Erythroblast (primary cell): ENCODE results near the gene DIAPH3.
"Not testable (repeated sequence)": the region's sequence is repeated elsewhere in the genome, so short reads cannot be mapped to it uniquely, and the experiment has no call there.

Experiments used
- DNase-seq, 2 experiments: peaks; one replicate each; lab custom pipeline; 2025; lab: John Stamatoyannopoulos, UW
- GATA1 ChIP-seq: IDR thresholded peaks from 2 replicates; pipeline ENCODE4 v1.6.1; 2011; ENCODE audit warnings: low read depth, mild to moderate bottlenecking, control low read depth, low read length, moderate library complexity
- POLR2A ChIP-seq: IDR thresholded peaks from 2 replicates; pipeline ENCODE4 v1.6.1; 2011; ENCODE audit warnings: mild to moderate bottlenecking, low read length

DIAPH3 gene, protein sequence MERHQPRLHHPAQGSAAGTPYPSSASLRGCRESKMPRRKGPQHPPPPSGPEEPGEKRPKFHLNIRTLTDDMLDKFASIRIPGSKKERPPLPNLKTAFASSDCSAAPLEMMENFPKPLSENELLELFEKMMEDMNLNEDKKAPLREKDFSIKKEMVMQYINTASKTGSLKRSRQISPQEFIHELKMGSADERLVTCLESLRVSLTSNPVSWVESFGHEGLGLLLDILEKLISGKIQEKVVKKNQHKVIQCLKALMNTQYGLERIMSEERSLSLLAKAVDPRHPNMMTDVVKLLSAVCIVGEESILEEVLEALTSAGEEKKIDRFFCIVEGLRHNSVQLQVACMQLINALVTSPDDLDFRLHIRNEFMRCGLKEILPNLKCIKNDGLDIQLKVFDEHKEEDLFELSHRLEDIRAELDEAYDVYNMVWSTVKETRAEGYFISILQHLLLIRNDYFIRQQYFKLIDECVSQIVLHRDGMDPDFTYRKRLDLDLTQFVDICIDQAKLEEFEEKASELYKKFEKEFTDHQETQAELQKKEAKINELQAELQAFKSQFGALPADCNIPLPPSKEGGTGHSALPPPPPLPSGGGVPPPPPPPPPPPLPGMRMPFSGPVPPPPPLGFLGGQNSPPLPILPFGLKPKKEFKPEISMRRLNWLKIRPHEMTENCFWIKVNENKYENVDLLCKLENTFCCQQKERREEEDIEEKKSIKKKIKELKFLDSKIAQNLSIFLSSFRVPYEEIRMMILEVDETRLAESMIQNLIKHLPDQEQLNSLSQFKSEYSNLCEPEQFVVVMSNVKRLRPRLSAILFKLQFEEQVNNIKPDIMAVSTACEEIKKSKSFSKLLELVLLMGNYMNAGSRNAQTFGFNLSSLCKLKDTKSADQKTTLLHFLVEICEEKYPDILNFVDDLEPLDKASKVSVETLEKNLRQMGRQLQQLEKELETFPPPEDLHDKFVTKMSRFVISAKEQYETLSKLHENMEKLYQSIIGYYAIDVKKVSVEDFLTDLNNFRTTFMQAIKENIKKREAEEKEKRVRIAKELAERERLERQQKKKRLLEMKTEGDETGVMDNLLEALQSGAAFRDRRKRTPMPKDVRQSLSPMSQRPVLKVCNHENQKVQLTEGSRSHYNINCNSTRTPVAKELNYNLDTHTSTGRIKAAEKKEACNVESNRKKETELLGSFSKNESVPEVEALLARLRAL

DNA sequence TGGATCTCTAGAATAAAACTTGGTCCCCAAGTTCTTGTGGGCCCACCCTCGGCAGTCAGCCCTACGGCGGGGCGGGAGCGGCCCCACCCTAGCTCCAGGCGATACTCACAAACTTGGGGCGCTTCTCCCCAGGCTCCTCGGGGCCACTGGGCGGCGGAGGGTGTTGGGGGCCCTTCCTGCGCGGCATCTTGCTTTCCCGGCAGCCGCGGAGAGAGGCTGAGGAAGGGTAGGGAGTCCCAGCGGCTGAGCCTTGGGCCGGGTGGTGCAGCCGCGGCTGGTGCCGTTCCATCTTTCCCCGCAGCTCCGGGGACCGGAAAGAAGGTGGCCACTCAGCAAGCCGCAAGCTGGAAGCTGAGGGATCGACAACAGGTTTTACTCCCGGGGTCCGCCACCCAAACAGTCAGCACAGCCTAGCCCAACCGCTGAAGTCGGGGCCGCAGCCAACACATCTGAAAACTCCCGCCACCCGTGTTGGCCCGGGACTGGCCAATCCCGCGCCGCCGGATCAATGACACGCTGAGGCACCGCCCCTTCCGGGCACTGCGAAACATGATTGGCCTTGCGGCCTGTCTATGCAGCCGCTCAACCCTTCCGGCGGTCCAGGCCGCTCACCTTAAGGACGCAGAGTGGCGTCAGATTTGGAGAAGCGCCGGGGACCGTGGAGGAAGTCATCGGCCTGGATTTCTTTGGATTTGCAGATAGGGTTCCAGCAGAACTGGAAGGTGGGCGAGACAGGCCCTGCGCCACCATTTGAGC lies at the start of gene DIAPH3:
Gene DIAPH3 (minus strand): TSS at position 451 of the 756 bp plus-strand sequence. CDS start 162 bp downstream, at position 289.
- TF ChIP-seq POLR2A (peak; percentile 93), GATA1 (no peak)
- peak; percentile 96 to 98 for DNase-seq

DNA sequence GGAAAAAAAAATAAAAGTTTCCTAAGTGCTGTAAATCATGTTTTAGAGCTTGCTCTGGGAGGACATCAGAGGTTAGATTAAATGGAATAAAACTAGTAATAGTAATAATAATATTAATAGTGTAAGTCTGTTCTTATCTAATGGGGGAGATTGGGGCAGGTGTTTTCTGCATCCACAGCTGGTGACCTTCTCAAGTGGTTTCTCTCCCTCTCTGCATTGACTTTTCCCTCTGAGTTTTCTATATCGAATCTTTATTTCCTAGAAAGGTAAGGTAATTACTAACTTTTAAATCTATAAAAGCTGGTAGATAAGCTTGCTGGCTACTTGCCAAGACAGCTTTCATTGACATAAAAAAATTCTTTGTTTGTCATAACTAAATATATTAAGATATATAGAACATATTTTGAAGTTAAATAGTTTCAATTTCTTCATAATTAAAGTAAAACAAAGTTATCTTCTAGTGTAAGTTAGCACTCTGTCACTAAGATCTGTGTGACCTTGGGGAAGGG lies 49.6 kb upstream of the DIAPH3 start:
- peak; percentile 4 to 8 for DNase-seq
- TF ChIP-seq GATA1 (no peak), POLR2A (no peak)

DNA sequence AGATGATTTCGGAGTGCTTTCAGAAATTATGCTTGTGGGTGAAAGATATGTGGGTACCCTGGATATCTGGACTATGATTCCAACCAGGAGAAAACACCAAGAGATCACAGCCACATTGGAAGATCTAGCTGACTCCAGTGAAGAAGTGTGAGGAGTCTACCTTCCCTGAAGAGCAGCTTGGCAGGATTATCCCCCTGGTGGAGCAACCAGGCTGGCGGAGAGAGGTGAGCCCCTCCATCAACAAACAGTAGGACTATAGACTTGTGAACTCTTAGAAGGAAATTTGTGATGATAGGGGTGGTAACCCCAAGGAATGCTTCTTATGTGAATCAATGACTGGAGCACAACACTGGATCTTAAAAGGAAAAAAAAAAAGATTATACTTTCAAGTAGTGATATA lies 47.8 kb upstream of the DIAPH3 start:
- DNase-seq, result no peak
- no peak for TF ChIP-seq POLR2A
- no peak for TF ChIP-seq GATA1

DNA sequence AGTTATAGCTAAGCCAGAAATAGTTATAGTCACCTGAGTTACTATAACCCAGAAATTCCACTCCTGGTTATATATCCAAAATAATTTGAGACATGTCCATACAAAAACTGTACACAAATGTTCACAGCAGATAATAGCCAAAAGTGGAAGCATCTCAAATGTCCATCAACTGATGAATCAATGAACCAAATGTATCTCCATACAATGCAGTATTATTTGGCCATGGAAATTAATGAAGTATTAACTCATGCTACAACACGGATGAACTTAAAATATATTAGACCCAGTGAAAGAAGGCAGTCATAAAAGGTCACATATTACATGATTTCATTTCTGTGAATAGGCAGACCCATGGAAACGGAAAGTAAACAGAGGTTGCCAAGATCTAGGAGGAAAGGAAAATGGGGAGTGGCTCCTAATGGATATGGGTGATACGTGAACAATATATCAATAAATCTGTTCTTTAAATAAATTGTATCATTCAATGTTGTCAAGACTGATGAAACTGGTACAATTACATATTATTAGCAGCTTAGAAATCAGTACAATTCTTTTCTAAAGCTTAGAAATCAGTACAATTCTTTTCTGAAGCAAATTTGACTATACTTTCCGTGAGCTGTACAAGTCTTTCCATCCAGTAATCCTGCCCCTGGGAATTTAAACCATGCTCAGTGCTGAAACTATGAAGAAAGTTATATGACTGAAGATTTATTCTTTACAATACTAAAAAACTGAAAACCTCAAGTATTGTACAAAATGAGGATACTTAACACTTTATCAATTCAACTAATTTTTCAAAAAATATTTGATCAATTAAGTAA lies 47.0 kb upstream of the DIAPH3 start:
- no peak for TF ChIP-seq GATA1
- TF ChIP-seq POLR2A, result no peak
- DNase-seq, result no peak

DNA sequence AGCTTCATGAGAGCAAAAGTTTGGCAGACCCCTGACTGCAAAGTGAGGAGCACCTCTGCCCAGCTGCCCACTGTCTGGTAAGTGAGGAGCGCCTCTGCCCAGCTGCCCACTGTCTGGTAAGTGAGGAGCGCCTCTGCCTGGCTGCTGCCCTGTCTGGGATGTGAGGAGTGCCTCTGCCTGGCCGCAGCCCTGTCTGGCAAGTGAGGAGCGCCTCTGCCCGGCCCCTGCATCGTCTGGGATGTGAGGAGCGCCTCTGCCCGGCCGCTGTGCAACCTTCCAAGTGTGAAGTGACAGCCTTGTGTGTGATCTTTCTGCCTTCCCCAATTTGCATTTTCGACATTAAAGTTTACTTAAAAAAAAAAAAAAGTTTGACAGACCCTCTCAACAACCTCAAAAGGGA lies 41.8 kb upstream of the DIAPH3 start:
- DNase-seq, result not testable (repeated sequence)

DNA sequence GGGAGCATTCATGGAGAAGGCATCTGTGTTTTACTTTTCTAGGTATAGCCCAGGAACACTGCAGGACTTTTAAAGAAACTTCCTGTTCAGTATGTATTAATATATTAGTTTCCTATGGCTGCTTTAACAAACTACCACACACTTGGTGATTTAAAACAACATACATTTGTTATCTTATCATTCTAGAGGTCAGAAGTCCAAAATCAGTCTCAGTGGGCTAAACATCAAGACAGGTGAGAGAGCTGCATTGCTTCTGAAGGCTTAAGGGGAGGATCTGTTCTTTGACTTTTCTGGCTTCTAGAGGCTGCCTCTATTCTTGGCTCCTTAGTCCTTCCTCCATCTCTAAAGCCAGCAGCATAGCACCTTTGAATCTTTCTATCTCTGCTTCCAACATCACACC lies 37.6 kb upstream of the DIAPH3 start:
- DNase-seq, result no peak
- TF ChIP-seq GATA1 (no peak), POLR2A (no peak)

DNA sequence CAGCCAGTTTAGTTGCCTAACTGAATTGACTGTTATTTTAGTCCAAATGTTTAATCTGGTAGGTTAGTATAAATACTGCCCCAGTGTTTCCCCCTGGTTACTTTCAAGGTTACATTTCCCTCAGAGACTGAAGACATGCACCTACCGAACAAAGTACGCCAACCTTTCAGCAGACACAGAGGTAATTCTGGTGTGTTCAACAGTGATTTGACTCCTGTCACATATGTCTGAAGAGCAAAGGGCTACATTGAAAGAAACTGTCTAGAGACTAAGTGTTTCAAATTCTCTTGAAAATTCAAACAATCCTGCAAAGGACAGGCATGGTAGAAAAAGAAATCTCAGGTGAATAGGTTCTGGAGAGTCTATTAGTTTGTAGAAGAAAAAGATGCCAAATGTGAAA lies 32.2 kb upstream of the DIAPH3 start:
- not testable (repeated sequence) for DNase-seq

DNA sequence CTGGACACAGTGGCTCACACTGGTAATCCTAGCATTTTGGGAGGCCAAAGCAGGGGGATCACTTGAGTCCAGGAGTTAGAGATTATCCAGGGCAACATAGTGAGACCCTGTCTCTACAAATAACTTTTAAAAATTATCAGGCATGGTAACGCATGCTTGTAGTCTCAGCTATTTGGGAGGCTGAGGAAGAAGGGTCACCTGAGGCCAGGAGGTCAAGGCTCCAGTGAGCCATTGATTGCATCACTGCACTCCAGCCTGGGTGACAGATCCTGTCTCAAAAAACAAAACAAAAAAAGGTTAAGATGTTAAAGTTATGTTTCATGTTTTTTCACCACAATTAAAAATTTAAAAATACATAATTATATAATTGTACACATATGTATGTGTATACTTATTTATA lies 19.2 kb upstream of the DIAPH3 start:
- TF ChIP-seq POLR2A (no peak), GATA1 (no peak)
- peak in 1 of 2 experiments; percentile 17 for DNase-seq

DNA sequence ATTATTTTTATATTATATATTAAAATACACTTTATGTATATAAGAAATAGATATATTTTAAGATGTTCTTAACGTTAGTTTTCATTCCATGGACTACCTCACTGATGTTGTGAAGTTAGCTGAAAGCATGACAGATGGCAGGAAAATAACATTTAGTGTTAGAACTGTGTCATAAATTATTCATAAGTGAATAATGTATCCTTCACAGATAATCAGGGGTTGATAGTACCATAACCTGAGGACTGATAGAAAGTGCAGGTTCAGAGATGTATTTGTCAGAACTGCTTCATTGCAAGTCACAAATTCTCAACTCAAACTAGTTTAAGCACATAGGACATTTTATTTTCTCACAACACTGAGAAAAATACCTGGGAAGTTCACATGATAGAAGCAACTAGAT lies 14.6 kb upstream of the DIAPH3 start:
- TF ChIP-seq GATA1, result no peak
- TF ChIP-seq POLR2A, result no peak
- no peak for DNase-seq

DNA sequence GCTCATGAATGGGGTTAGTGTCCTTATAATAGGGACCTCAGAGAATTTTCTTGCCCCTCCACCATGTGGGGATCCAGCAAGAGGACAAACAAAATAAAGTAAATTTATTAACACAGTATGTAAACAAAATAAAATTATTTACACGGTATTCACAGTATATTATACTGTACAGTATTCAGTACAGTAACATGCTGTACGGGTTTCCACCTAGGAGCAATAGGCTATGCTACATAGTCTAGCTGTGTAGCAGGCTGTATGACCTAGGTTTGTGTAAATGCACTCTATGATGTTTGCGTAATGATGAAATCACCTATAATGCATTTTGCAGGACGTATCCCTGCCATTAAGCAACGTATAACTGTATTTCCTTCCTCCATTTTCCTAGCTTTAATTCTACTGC lies 11.8 kb upstream of the DIAPH3 start:
- TF ChIP-seq POLR2A (no peak), GATA1 (no peak)
- DNase-seq, result no peak

DNA sequence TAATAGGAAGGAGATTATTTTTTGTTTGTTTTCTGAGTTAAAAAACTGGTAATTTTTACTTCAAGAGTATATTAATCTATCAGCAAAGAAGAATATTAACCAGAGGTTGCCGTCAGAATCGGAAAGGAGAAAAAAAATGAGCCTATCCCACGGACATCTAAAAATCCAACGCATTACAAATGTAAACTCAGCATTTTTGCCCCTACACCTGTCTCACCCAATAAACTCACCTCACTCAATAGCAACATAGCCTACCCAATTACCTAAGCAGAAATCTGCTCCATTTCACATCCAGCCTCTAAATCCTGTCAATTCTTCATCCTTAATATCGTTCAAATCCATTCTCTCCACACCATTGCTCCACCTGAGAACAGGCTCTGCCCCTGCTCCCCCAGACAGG lies 10.4 kb upstream of the DIAPH3 start:
- TF ChIP-seq GATA1 (no peak), POLR2A (no peak)
- no peak for DNase-seq

DNA sequence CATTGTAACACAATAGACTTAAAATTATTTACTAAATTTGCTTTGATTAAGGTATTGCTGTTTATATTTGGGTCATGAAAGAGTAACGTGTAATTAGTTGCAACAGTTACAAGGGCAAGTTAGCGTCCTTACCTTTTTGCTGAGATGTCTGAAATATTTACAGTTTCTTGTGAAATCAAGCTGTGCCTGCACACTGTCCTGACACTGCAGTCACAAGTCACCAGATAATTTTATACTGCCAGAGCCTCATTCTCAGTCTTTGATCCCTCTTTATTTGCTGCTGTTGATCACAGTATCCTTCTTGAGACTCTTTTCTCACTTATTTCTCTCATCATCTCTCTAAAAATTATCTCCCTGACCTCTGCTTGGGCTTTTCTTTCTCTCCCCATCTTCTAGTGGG lies 8.4 kb upstream of the DIAPH3 start:
- no peak for DNase-seq
- TF ChIP-seq POLR2A (no peak), GATA1 (no peak)

DNA sequence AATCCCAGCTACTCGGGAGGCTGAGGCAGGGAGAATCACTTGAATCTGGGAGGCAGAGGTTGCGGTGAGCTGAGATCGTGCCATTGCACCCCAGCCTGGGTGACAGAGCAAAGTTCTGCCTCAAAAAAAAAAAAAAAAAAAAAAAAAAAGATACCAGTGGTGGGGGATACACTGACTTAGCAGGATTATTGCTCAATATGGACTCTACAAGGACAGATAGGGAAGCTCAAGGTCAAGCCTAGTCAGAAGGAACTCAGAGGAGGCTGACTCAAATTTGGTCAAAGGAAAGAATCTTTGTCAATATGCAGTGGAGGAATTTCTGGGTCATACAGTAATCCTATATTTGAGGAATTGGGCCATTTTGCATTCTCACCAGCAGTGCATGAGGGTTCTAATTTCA lies 6.7 kb upstream of the DIAPH3 start:
- peak in 1 of 2 experiments; percentile 7 for DNase-seq
- TF ChIP-seq POLR2A (no peak), GATA1 (no peak)
